Body of pancreas (tissue), 4 donors: ENCODE data around the gene APAF1. TPM values are rescaled to one million over a fixed set of nuclear protein-coding genes. Genes with fewer than 3 reads are reported as not detected.

Source experiments
- ATAC-seq: fragments of 150-250 bp; one replicate; pipeline ENCODE4 v1.9.1; 2016
- DNase-seq, 4 donors: peaks; one replicate each; pipeline ENCODE4 v3.0.0-alpha.2; 2019
- H3K27ac ChIP-seq, 4 donors: fragments of 200-600 bp; sonication (generic); 1 replicate in 3 of 4; 2 replicates in 1 of 4; pipeline versions ENCODE4 v1.5.1 to v1.6.1; 2016 to 2019; ENCODE audit warnings: mild to moderate bottlenecking in 1 of 4, mixed read lengths in 1 of 4, moderate library complexity in 1 of 4
- H3K27me3 ChIP-seq, 2 donors: fragments of 200-600 bp; sonication (generic); one replicate each; pipeline ENCODE4 v1.6.0; 2016; ENCODE audit warnings: mild to moderate bottlenecking in 1 of 2
- H3K36me3 ChIP-seq, 2 donors: fragments of 200-600 bp; sonication (generic); replicated peaks in 1 of 2; 2 replicates each; pipeline ENCODE4 v1.5.1; 2016; ENCODE audit warnings: low read depth in 2 of 2; ENCODE audit not compliant: insufficient read depth in 1 of 2
- H3K4me1 ChIP-seq: fragments of 200-600 bp; sonication (generic); one replicate; pipeline ENCODE4 v1.6.0; 2016
- H3K4me3 ChIP-seq, 2 donors: fragments of 200-600 bp; sonication (generic); 1 replicate in 1 of 2; 2 replicates in 1 of 2; pipeline ENCODE4 v1.5.1; 2016 to 2019
- H3K9me3 ChIP-seq, 3 donors: fragments of 200-600 bp; sonication (generic); 1 replicate in 2 of 3; 2 replicates in 1 of 3; pipeline ENCODE4 v1.5.1; 2016
- CTCF ChIP-seq, 7 experiments: fragments of 450-650 bp in 4 of 7; fragments of 200-600 bp in 3 of 7; sonication (generic) in 3 of 7; IDR thresholded peaks; one replicate each; pipeline ENCODE4 v1.5.1; 2016 to 2019; ENCODE audit warnings: antibody characterized with exemption in 7 of 7
- POLR2A ChIP-seq, 3 donors: fragments of 450-650 bp; IDR thresholded peaks; one replicate each; pipeline ENCODE4 v1.6.1; 2016; ENCODE audit warnings: antibody characterized with exemption in 3 of 3, mild to moderate bottlenecking in 2 of 3
- WGBS, 2 donors: methylation state at CpG; one replicate each; pipeline ENCODE4 v1.1.5; 2017; 5-methylcytosine and 5-hydroxymethylcytosine counted together
- intact Hi-C: fragments of 100-400 bp; cut with DNase I; formaldehyde crosslinking; loops from one replicate; pipeline ENCODE4 v1.15.1; 2023
- total RNA-seq, 2 donors: library from RNA; depleted of rRNA; stranded (reverse); fragments of >200 nt; gene quantifications; one replicate each; pipeline ENCODE4 v1.1.0, GENCODE V29; 2016

The APAF1 gene
- total RNA-seq, 2 donors from 2014 or later: 5.9 to 12.2 TPM

GRCh38 chr12:98696036-98696646 is 51.1 kb downstream of the APAF1 start:
- Histone ChIP-seq H3K27me3 (no peaks in the 10 kb centered on the region), H3K9me3 (no peaks in the 10 kb centered on the region), H3K4me1 (peaks cover 21% of the 10 kb centered on the region), H3K36me3 (no peaks in the 10 kb centered on the region), H3K4me3 (no peak overlapping the region), H3K27ac (no peak overlapping the region)
- WGBS, 2 donors: 85% methylated on average over 8 of the region's 8 CpGs
- DNase-seq (no peak), ATAC-seq (no peak)
- intact Hi-C loops: no loop called here
- no peak for TF ChIP-seq POLR2A (IDR thresholded peaks at IDR 0.05)
- TF ChIP-seq CTCF (IDR thresholded peaks at IDR 0.05): no peak

- intact Hi-C loops: no loop called here
- H3K27me3 ChIP-seq: no peaks in the 10 kb centered on the region
- peaks cover 21% of the 10 kb centered on the region for H3K4me1 ChIP-seq
- no peak overlapping the region for H3K4me3 ChIP-seq
- H3K9me3 ChIP-seq: no peaks in the 10 kb centered on the region
- H3K27ac ChIP-seq: no peak overlapping the region
- DNase-seq: no peak
- WGBS, 2 donors: 87 to 95% methylated on average over 2 of the region's 2 CpGs
- TF ChIP-seq CTCF (IDR thresholded peaks at IDR 0.05): no peak
- TF ChIP-seq POLR2A (IDR thresholded peaks at IDR 0.05): no peak
- no peak for ATAC-seq
- no peaks in the 10 kb centered on the region for H3K36me3 ChIP-seq
These were observed 52.1 kb downstream of the APAF1 start for GRCh38 chr12:98697209-98697608.

GRCh38 chr12:98698603-98699463 is 53.7 kb downstream of the APAF1 start:
- 20 to 27% methylated on average over 6 of the region's 6 CpGs for WGBS, 2 donors
- intact Hi-C loops: no loop called here

GRCh38 chr12:98699586-98699985 is 54.5 kb downstream of the APAF1 start:
- H3K27ac ChIP-seq: peak overlapping the region in 2 of 4 donors; percentile 18 to 41
- no peaks in the 10 kb centered on the region for H3K9me3 ChIP-seq
- intact Hi-C loops: no loop called here
- H3K36me3 ChIP-seq: no peaks in the 10 kb centered on the region
- WGBS, 2 donors: 11 to 18% methylated on average over 3 of the region's 3 CpGs
- TF ChIP-seq CTCF (IDR thresholded peaks at IDR 0.05) (no peak), POLR2A (IDR thresholded peaks at IDR 0.05) (no peak)
- H3K4me1 ChIP-seq: peaks cover 26% of the 10 kb centered on the region
- H3K27me3 ChIP-seq: no peaks in the 10 kb centered on the region
- no peak overlapping the region for H3K4me3 ChIP-seq
- peak in 2 of 4 donors; percentile 32 to 59 for DNase-seq
- peak; percentile 98 for ATAC-seq

More at GRCh38 chr12:98698603-98699463, 53.7 kb downstream of the APAF1 start:
- H3K4me3 ChIP-seq: no peak overlapping the region
- no peaks in the 10 kb centered on the region for H3K36me3 ChIP-seq
- no peaks in the 10 kb centered on the region for H3K9me3 ChIP-seq
- peaks cover 26% of the 10 kb centered on the region for H3K4me1 ChIP-seq
- DNase-seq (peak; percentile 71 to 83 (median 76)), ATAC-seq (peak; percentile 87)
- no peaks in the 10 kb centered on the region for H3K27me3 ChIP-seq
- H3K27ac ChIP-seq: peak overlapping the region in 2 of 4 donors; percentile 18 to 41
- TF ChIP-seq CTCF (IDR thresholded peaks at IDR 0.05) (peak in 6 of 7 experiments; percentile 47 to 83 (median 72)), POLR2A (IDR thresholded peaks at IDR 0.05) (no peak)
